Activated T-cell treated with anti-CD3 and anti-CD28 coated beads, Interleukin-2, amount 50 U/mL, for 1 hour (primary cell): ENCODE results near the gene DIPK1C.

Experiments
- DNase-seq: peaks from one replicate; pipeline ENCODE4 v3.0.0-alpha.2; 2020

Gene DIPK1C

GRCh38 chr18:74414953-74415515, 42.1 kb downstream of the DIPK1C start:
- no peak for DNase-seq

GRCh38 chr18:74413836-74414235, 43.3 kb downstream of the DIPK1C start:
- no peak for DNase-seq

GRCh38 chr18:74412116-74412880, 44.8 kb downstream of the DIPK1C start:
- DNase-seq = no peak

- no peak for DNase-seq
Measured at GRCh38 chr18:74411475-74411874, 45.6 kb downstream of the DIPK1C start.

GRCh38 chr18:74410441-74410992, 46.6 kb downstream of the DIPK1C start:
- no peak for DNase-seq

- DNase-seq = no peak
Measured at GRCh38 chr18:74407888-74408287, 49.2 kb downstream of the DIPK1C start.

- no peak for DNase-seq
Measured at GRCh38 chr18:74402806-74403433, 54.2 kb downstream of the DIPK1C start.

GRCh38 chr18:74400813-74401212, 56.3 kb downstream of the DIPK1C start:
- no peak for DNase-seq

GRCh38 chr18:74399091-74399887, 57.8 kb downstream of the DIPK1C start:
- DNase-seq = no peak

GRCh38 chr18:74397572-74397971, 59.5 kb downstream of the DIPK1C start:
- DNase-seq = no peak

- DNase-seq = no peak
Measured at GRCh38 chr18:74396171-74397169, 60.6 kb downstream of the DIPK1C start.

- DNase-seq = no peak
Measured at GRCh38 chr18:74395648-74396154, 61.4 kb downstream of the DIPK1C start.

- DNase-seq = no peak
Measured at GRCh38 chr18:74395006-74395405, 62.1 kb downstream of the DIPK1C start.

- DNase-seq = no peak
Measured at GRCh38 chr18:74392323-74392722, 64.8 kb downstream of the DIPK1C start.

GRCh38 chr18:74390900-74391299, 66.2 kb downstream of the DIPK1C start:
- DNase-seq = no peak

- DNase-seq = no peak
Measured at GRCh38 chr18:74389991-74390390, 67.1 kb downstream of the DIPK1C start.

- no peak for DNase-seq
Measured at GRCh38 chr18:74389171-74389927, 67.8 kb downstream of the DIPK1C start.

GRCh38 chr18:74388227-74388626, 68.9 kb downstream of the DIPK1C start:
- no peak for DNase-seq

- no peak for DNase-seq
Measured at GRCh38 chr18:74387383-74387782, 69.7 kb downstream of the DIPK1C start.
